Neutrophil (primary cell): Measurements from ENCODE around the gene FAM124A.

Source experiments
- H3K27ac ChIP-seq: fragments of 200-600 bp; sonication (generic); 2 replicates; pipeline ENCODE4 v1.5.1; 2016; ENCODE audit warnings: mild to moderate bottlenecking, moderate library complexity
- H3K27me3 ChIP-seq: fragments of 200-600 bp; sonication (generic); 2 replicates; pipeline ENCODE4 v1.6.0; 2016; ENCODE audit warnings: mild to moderate bottlenecking
- H3K36me3 ChIP-seq: fragments of 200-600 bp; sonication (generic); 2 replicates; pipeline ENCODE4 v1.5.1; 2017
- H3K4me1 ChIP-seq, 2 experiments: fragments of 200-600 bp in 1 of 2; sonication (generic) in 1 of 2; 1 replicate in 1 of 2; 2 replicates in 1 of 2; pipeline versions ENCODE4 v1.5.1 to v1.6.1; 2013 to 2016; ENCODE audit warnings: low read depth in 1 of 2, low read length in 1 of 2, mild to moderate bottlenecking in 1 of 2, moderate library complexity in 1 of 2; ENCODE audit not compliant: control insufficient read depth in 1 of 2, insufficient read depth in 1 of 2
- H3K4me3 ChIP-seq, 2 experiments: fragments of 200-600 bp in 1 of 2; sonication (generic) in 1 of 2; 1 replicate in 1 of 2; 2 replicates in 1 of 2; pipeline ENCODE4 v1.5.1; 2013 to 2016; ENCODE audit warnings: low read depth in 1 of 2, low read length in 1 of 2, mild to moderate bottlenecking in 1 of 2, moderate library complexity in 1 of 2
- H3K9me3 ChIP-seq: fragments of 200-600 bp; sonication (generic); 2 replicates; pipeline ENCODE4 v1.5.1; 2016
- CTCF ChIP-seq: fragments of 200-600 bp; sonication (generic); IDR thresholded peaks from 2 replicates; pipeline ENCODE4 v1.5.1; 2016; ENCODE audit warnings: antibody characterized with exemption

The FAM124A gene

DNA sequence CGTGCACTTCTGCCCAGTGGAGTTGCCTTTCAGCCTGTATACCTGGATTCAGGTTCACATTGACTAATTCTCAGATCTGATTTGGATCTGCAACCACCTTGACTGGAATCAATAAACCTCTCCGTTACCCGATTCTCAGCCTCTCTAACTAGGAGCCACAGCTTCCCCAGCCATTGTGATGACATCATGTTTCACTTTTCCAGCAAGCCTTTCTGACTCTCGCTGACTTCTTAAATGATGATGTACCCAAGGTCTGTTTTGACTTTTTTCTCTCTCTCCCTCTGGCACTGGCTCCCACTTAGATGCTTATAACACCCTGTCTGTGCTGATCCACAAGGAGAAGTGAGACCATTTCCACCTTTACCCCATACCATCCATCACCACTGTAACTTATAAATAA lies 13.5 kb upstream of the FAM124A start:
- Histone ChIP-seq H3K4me3 (no peak overlapping the region), H3K27me3 (peaks cover 54% of the 10 kb centered on the region), H3K9me3 (no peaks in the 10 kb centered on the region), H3K36me3 (no peaks in the 10 kb centered on the region), H3K27ac (no peak overlapping the region), H3K4me1 (no peaks in the 10 kb centered on the region)
- no peak for TF ChIP-seq CTCF

DNA sequence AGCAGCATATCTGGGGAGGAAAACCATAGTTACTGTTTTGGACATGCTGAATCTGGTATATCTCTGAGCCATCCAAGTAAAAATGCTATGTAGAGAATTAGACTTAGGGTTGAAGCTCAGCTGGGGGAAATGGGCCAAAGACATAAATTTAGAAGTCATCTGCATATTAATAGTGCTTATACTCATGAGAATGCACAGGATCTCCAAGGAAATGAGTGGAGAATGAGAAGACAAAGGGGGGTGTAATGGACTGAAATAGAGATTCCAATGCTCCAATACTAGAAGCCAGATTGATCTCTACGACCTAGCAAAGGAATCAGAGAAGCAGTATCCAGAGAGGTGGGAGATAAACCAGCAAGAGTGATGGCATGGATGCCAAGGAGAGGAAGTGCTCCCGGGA lies 10.3 kb upstream of the FAM124A start:
- Histone ChIP-seq H3K27ac (no peak overlapping the region), H3K36me3 (no peaks in the 10 kb centered on the region), H3K27me3 (peaks cover 48% of the 10 kb centered on the region), H3K9me3 (no peaks in the 10 kb centered on the region), H3K4me3 (no peak overlapping the region), H3K4me1 (no peaks in the 10 kb centered on the region)
- TF ChIP-seq CTCF: no peak

GRCh38 chr13:51212758-51213157 lies 9.4 kb upstream of the FAM124A start:
- Histone ChIP-seq H3K36me3 (no peaks in the 10 kb centered on the region), H3K27me3 (peaks cover 48% of the 10 kb centered on the region), H3K4me3 (no peak overlapping the region), H3K4me1 (no peaks in the 10 kb centered on the region), H3K27ac (no peak overlapping the region), H3K9me3 (no peaks in the 10 kb centered on the region)
- TF ChIP-seq CTCF: no peak

- Histone ChIP-seq H3K36me3 (no peaks in the 10 kb centered on the region), H3K4me1 (no peaks in the 10 kb centered on the region), H3K27ac (no peak overlapping the region), H3K27me3 (peaks cover 49% of the 10 kb centered on the region), H3K4me3 (no peak overlapping the region), H3K9me3 (no peaks in the 10 kb centered on the region)
- TF ChIP-seq CTCF: no peak
Measured at GRCh38 chr13:51213173-51213728, 8.9 kb upstream of the FAM124A start.

DNA sequence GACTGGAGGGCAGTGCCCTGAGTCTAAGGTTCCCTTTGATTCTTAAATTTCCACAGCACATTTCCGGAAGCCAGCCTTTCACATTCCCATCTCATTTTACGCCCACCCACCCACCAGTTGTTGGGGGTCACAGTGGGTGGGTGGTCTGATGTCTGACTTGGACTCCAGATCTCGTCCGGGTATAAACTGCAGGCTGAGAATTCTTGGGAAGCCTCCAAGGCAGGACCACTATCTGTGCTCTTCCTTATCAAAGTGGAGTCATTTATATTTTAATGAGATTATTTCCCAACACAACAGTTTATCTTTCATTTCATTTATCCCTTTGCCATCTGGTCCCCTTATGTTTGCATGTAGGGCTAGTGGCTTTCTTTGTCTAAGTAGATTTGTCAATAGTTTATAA lies 3.6 kb upstream of the FAM124A start:
- peaks cover 9% of the 10 kb centered on the region in 2 experiments for H3K4me1 ChIP-seq
- no peaks in the 10 kb centered on the region for H3K36me3 ChIP-seq
- H3K9me3 ChIP-seq: no peaks in the 10 kb centered on the region
- TF ChIP-seq CTCF: no peak
- H3K27ac ChIP-seq: no peak overlapping the region
- H3K27me3 ChIP-seq: peaks cover 50% of the 10 kb centered on the region
- H3K4me3 ChIP-seq: no peak overlapping the region

GRCh38 chr13:51220706-51221105 lies 1.5 kb upstream of the FAM124A start:
- Histone ChIP-seq H3K9me3 (no peaks in the 10 kb centered on the region), H3K27ac (no peak overlapping the region), H3K36me3 (no peaks in the 10 kb centered on the region), H3K4me3 (no peak overlapping the region), H3K4me1 (peaks cover 9% of the 10 kb centered on the region in 2 experiments), H3K27me3 (peaks cover 70% of the 10 kb centered on the region)
- TF ChIP-seq CTCF: no peak
